Measurements from ENCODE around the gene GPX1.
"Not testable (repeated sequence)": the region's sequence is repeated elsewhere in the genome, so short reads cannot be mapped to it uniquely, and the experiment has no call there.

The GPX1 gene

GRCh38 chr3:49349348-49350114 is 8.6 kb downstream of the GPX1 start:
- H3K4me3 Mint-ChIP-seq: no peak overlapping the region
- peaks cover 5% of the 10 kb centered on the region for H3K36me3 Mint-ChIP-seq (ENCODE audit: low read depth)
- peaks cover 12% of the 10 kb centered on the region for H3K4me1 Mint-ChIP-seq (ENCODE audit: low read depth)
- H3K27me3 Mint-ChIP-seq (ENCODE audit: low read depth): no peaks in the 10 kb centered on the region
- H3K27ac Mint-ChIP-seq: no peak overlapping the region
- DNase-seq (ENCODE audit: low spot score): no peak
- no peaks in the 10 kb centered on the region for H3K9me3 Mint-ChIP-seq

GRCh38 chr3:49348361-49348760 is 9.8 kb downstream of the GPX1 start:
- H3K27me3 Mint-ChIP-seq (ENCODE audit: low read depth); H3K9me3 Mint-ChIP-seq; H3K27ac Mint-ChIP-seq; H3K36me3 Mint-ChIP-seq (ENCODE audit: low read depth); H3K4me3 Mint-ChIP-seq; DNase-seq (ENCODE audit: low spot score): not testable (repeated sequence)
- peaks cover 12% of the 10 kb centered on the region for H3K4me1 Mint-ChIP-seq (ENCODE audit: low read depth)

GRCh38 chr3:49346797-49347251 is 11.3 kb downstream of the GPX1 start:
- no peaks in the 10 kb centered on the region for H3K27me3 Mint-ChIP-seq (ENCODE audit: low read depth)
- H3K4me1 Mint-ChIP-seq (ENCODE audit: low read depth): peaks cover 15% of the 10 kb centered on the region
- H3K27ac Mint-ChIP-seq: no peak overlapping the region
- H3K36me3 Mint-ChIP-seq (ENCODE audit: low read depth): peaks cover 3% of the 10 kb centered on the region
- H3K4me3 Mint-ChIP-seq: no peak overlapping the region
- H3K9me3 Mint-ChIP-seq: no peaks in the 10 kb centered on the region
- DNase-seq (ENCODE audit: low spot score): no peak

- no peak overlapping the region for H3K4me3 Mint-ChIP-seq
- peaks cover 7% of the 10 kb centered on the region for H3K36me3 Mint-ChIP-seq (ENCODE audit: low read depth)
- no peak overlapping the region for H3K27ac Mint-ChIP-seq
- no peak for DNase-seq (ENCODE audit: low spot score)
- no peaks in the 10 kb centered on the region for H3K9me3 Mint-ChIP-seq
- peaks cover 30% of the 10 kb centered on the region for H3K4me1 Mint-ChIP-seq (ENCODE audit: low read depth)
- no peaks in the 10 kb centered on the region for H3K27me3 Mint-ChIP-seq (ENCODE audit: low read depth)
These were observed 15.0 kb downstream of the GPX1 start for GRCh38 chr3:49343163-49343562.

- H3K27me3 Mint-ChIP-seq (ENCODE audit: low read depth): no peaks in the 10 kb centered on the region
- H3K27ac Mint-ChIP-seq: peak overlapping the region; percentile 92
- no peaks in the 10 kb centered on the region for H3K9me3 Mint-ChIP-seq
- peaks cover 10% of the 10 kb centered on the region for H3K36me3 Mint-ChIP-seq (ENCODE audit: low read depth)
- H3K4me3 Mint-ChIP-seq: peak overlapping the region; percentile 49
- DNase-seq (ENCODE audit: low spot score): no peak
- peaks cover 32% of the 10 kb centered on the region for H3K4me1 Mint-ChIP-seq (ENCODE audit: low read depth)
These were observed 16.2 kb downstream of the GPX1 start for GRCh38 chr3:49341996-49342395.

GRCh38 chr3:49339941-49340800 is 18.0 kb downstream of the GPX1 start, which contains the start of gene USP4:
Gene USP4 (minus strand): TSS chr3:49340053. CDS start chr3:49340024, 29 bp downstream.
- Mint-ChIP-seq H3K36me3 (ENCODE audit: low read depth) (peaks cover 13% of the 10 kb centered on the region), H3K4me3 (peak within 1 kb of the TSS; percentile 94), H3K27me3 (ENCODE audit: low read depth) (no peaks in the 10 kb centered on the region), H3K4me1 (ENCODE audit: low read depth) (peaks cover 35% of the 10 kb centered on the region), H3K9me3 (no peaks in the 10 kb centered on the region), H3K27ac (peak within 1 kb of the TSS; percentile 96)
- DNase-seq (ENCODE audit: low spot score): peak; percentile 97

GRCh38 chr3:49339581-49339940 is 18.6 kb downstream of the GPX1 start:
- Mint-ChIP-seq H3K9me3 (no peaks in the 10 kb centered on the region), H3K36me3 (ENCODE audit: low read depth) (peaks cover 18% of the 10 kb centered on the region), H3K27me3 (ENCODE audit: low read depth) (no peaks in the 10 kb centered on the region), H3K4me3 (peak overlapping the region; percentile 94), H3K27ac (peak overlapping the region; percentile 96), H3K4me1 (ENCODE audit: low read depth) (peaks cover 32% of the 10 kb centered on the region)
- no peak for DNase-seq (ENCODE audit: low spot score)

GRCh38 chr3:49333916-49334633 is 24.1 kb downstream of the GPX1 start:
- H3K27me3 Mint-ChIP-seq (ENCODE audit: low read depth): no peaks in the 10 kb centered on the region
- H3K9me3 Mint-ChIP-seq: no peaks in the 10 kb centered on the region
- H3K27ac Mint-ChIP-seq: no peak overlapping the region
- peaks cover 17% of the 10 kb centered on the region for H3K4me1 Mint-ChIP-seq (ENCODE audit: low read depth)
- DNase-seq (ENCODE audit: low spot score): no peak
- H3K4me3 Mint-ChIP-seq: no peak overlapping the region
- peaks cover 49% of the 10 kb centered on the region for H3K36me3 Mint-ChIP-seq (ENCODE audit: low read depth)

GRCh38 chr3:49333091-49333490 is 25.1 kb downstream of the GPX1 start:
- H3K4me1 Mint-ChIP-seq (ENCODE audit: low read depth): peaks cover 12% of the 10 kb centered on the region
- peak overlapping the region; percentile 36 for H3K27ac Mint-ChIP-seq
- H3K4me3 Mint-ChIP-seq: no peak overlapping the region
- DNase-seq (ENCODE audit: low spot score): no peak
- H3K27me3 Mint-ChIP-seq (ENCODE audit: low read depth): no peaks in the 10 kb centered on the region
- H3K36me3 Mint-ChIP-seq (ENCODE audit: low read depth): peaks cover 50% of the 10 kb centered on the region
- no peaks in the 10 kb centered on the region for H3K9me3 Mint-ChIP-seq

GRCh38 chr3:49329186-49329585 is 29.0 kb downstream of the GPX1 start:
- H3K4me3 Mint-ChIP-seq: no peak overlapping the region
- no peak for DNase-seq (ENCODE audit: low spot score)
- no peaks in the 10 kb centered on the region for H3K9me3 Mint-ChIP-seq
- H3K27me3 Mint-ChIP-seq (ENCODE audit: low read depth): no peaks in the 10 kb centered on the region
- H3K4me1 Mint-ChIP-seq (ENCODE audit: low read depth): peaks cover 5% of the 10 kb centered on the region
- H3K27ac Mint-ChIP-seq: no peak overlapping the region
- H3K36me3 Mint-ChIP-seq (ENCODE audit: low read depth): peaks cover 60% of the 10 kb centered on the region

- H3K4me1 Mint-ChIP-seq (ENCODE audit: low read depth); H3K27me3 Mint-ChIP-seq (ENCODE audit: low read depth); H3K9me3 Mint-ChIP-seq; DNase-seq (ENCODE audit: low spot score); H3K27ac Mint-ChIP-seq; H3K4me3 Mint-ChIP-seq: not testable (repeated sequence)
- H3K36me3 Mint-ChIP-seq (ENCODE audit: low read depth): peaks cover 60% of the 10 kb centered on the region
These were observed 29.8 kb downstream of the GPX1 start for GRCh38 chr3:49328350-49328749.

- Mint-ChIP-seq H3K27ac (no peak overlapping the region), H3K36me3 (ENCODE audit: low read depth) (peaks cover 56% of the 10 kb centered on the region), H3K27me3 (ENCODE audit: low read depth) (no peaks in the 10 kb centered on the region), H3K4me1 (ENCODE audit: low read depth) (no peaks in the 10 kb centered on the region), H3K9me3 (no peaks in the 10 kb centered on the region), H3K4me3 (no peak overlapping the region)
- DNase-seq (ENCODE audit: low spot score): no peak
These were observed 30.7 kb downstream of the GPX1 start for GRCh38 chr3:49327485-49327884.

GRCh38 chr3:49324768-49325167 is 33.4 kb downstream of the GPX1 start:
- H3K4me1 Mint-ChIP-seq (ENCODE audit: low read depth): no peaks in the 10 kb centered on the region
- H3K27me3 Mint-ChIP-seq (ENCODE audit: low read depth): no peaks in the 10 kb centered on the region
- no peak overlapping the region for H3K27ac Mint-ChIP-seq
- DNase-seq (ENCODE audit: low spot score): no peak
- H3K9me3 Mint-ChIP-seq: no peaks in the 10 kb centered on the region
- H3K4me3 Mint-ChIP-seq: no peak overlapping the region
- H3K36me3 Mint-ChIP-seq (ENCODE audit: low read depth): peaks cover 58% of the 10 kb centered on the region
